ENCODE data around the gene BLNK.

BLNK gene

GRCh38 chr10:96255549-96256333 lies 15.6 kb downstream of the BLNK start:
- no peak for DNase-seq (ENCODE audit: low read depth)
- TF ChIP-seq CTCF (IDR thresholded peaks at IDR 0.05; ENCODE audit: control insufficient read depth, insufficient read depth, low read depth, low read length, missing control alignments): no peak
- H3K4me3 ChIP-seq (ENCODE audit: control insufficient read depth, low read depth, low read length): no peak overlapping the region

- no peak overlapping the region for H3K4me3 ChIP-seq (ENCODE audit: control insufficient read depth, low read depth, low read length)
- no peak for TF ChIP-seq CTCF (IDR thresholded peaks at IDR 0.05; ENCODE audit: control insufficient read depth, insufficient read depth, low read depth, low read length, missing control alignments)
- DNase-seq (ENCODE audit: low read depth): no peak
These were observed 16.4 kb downstream of the BLNK start for GRCh38 chr10:96254976-96255375.

GRCh38 chr10:96252730-96253129 lies 18.6 kb downstream of the BLNK start:
- DNase-seq (ENCODE audit: low read depth): no peak
- no peak for TF ChIP-seq CTCF (IDR thresholded peaks at IDR 0.05; ENCODE audit: control insufficient read depth, insufficient read depth, low read depth, low read length, missing control alignments)
- no peak overlapping the region for H3K4me3 ChIP-seq (ENCODE audit: control insufficient read depth, low read depth, low read length)

GRCh38 chr10:96250349-96250748 lies 21.0 kb downstream of the BLNK start:
- no peak overlapping the region for H3K4me3 ChIP-seq (ENCODE audit: control insufficient read depth, low read depth, low read length)
- no peak for TF ChIP-seq CTCF (IDR thresholded peaks at IDR 0.05; ENCODE audit: control insufficient read depth, insufficient read depth, low read depth, low read length, missing control alignments)
- DNase-seq (ENCODE audit: low read depth): no peak

- DNase-seq (ENCODE audit: low read depth): no peak
- TF ChIP-seq CTCF (IDR thresholded peaks at IDR 0.05; ENCODE audit: control insufficient read depth, insufficient read depth, low read depth, low read length, missing control alignments): no peak
- no peak overlapping the region for H3K4me3 ChIP-seq (ENCODE audit: control insufficient read depth, low read depth, low read length)
These were observed 22.1 kb downstream of the BLNK start for GRCh38 chr10:96249264-96249663.

- no peak for TF ChIP-seq CTCF (IDR thresholded peaks at IDR 0.05; ENCODE audit: control insufficient read depth, insufficient read depth, low read depth, low read length, missing control alignments)
- H3K4me3 ChIP-seq (ENCODE audit: control insufficient read depth, low read depth, low read length): no peak overlapping the region
- DNase-seq (ENCODE audit: low read depth): no peak
These were observed 27.0 kb downstream of the BLNK start for GRCh38 chr10:96244354-96244753.

All from AG09309 (cell line).